ENCODE data around the gene SCTR.

The SCTR gene

DNA sequence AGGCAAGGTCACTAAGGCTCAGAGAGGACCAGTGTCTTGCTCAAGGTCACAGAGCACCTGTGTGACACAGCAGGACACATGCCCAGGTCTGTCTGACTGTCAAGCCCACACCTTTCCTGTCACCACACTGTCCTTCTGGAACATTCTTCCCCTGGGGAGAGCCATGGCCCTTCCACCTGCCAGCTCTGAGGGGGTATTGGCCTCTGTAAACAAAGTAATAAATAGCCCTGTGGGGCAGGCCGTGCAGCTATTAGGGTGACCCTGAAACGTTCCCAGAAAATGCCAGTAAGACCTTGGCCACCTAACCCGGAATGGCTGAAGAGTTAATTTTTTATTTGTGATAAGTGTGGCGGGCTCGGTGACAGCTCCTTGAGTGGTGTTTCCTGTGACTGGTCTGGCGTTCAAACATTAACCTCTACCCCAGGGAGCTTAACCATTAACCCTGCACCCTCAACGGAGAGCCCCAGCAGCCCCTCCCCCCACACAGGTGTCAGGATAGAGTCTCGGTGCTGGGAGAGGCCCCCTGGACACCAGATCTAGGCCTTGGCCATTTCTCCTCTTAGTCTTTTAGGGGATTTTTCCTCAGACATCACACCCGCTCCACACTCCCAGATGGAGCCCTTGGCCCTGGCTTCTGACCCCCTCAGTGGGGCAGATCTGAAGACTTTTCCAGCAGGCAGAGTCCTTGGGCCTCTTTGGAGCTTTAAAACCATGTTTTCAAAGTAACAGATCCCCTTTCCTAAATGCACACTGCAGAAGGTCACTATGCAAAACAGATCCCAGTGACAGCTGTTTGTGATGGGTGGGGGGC, 36.6 kb downstream of the SCTR start:
- DNase-seq (ENCODE audit: low read depth) = no peak

GRCh38 chr2:119486886-119487285, 37.4 kb downstream of the SCTR start:
- DNase-seq (ENCODE audit: low read depth) = no peak

- no peak for DNase-seq (ENCODE audit: low read depth)
Observed at GRCh38 chr2:119486196-119486827, 38.0 kb downstream of the SCTR start.

DNA sequence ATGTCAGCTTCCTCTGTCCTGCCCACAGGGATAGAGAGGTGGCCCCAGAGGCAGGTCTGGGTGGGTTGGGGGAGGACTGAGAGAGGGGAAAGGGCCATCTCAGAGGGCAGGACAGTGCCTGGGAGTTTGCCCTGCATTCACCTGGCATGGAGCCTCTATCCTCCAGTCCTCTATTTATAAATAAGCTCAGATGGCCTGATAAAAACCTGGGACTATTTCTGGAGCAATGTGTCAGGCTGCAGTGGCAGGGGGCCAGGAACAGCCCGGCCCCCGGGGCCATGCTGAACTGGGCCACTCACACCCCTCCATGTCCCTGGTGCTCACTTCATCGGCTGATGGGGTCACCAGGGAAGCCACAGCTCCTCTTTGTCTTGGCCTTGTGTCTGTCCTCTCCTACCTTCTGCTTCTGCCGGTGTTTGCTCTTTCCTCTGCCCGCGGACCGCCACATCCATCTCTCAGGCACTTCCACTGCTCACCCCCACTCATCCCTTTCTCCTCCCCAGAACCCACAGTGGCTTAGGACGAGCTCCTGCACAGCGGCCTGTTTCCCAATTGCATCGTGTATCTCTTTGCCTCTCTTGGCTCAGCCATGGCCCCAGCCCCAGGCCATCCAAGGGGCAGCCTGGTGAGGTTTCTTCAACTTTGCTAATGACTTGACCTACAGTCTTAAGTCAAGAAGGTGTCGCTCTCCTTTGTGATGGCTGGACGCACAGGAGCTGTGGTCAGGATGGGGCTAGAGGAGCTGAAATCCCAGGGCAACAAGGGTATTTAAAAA, 38.8 kb downstream of the SCTR start:
- DNase-seq (ENCODE audit: low read depth) = no peak

GRCh38 chr2:119484834-119485233, 39.4 kb downstream of the SCTR start:
- DNase-seq (ENCODE audit: low read depth) = no peak

- DNase-seq (ENCODE audit: low read depth) = no peak
Observed at GRCh38 chr2:119483896-119484718, 40.2 kb downstream of the SCTR start.

GRCh38 chr2:119483395-119483753, 40.9 kb downstream of the SCTR start:
- no peak for DNase-seq (ENCODE audit: low read depth)

- no peak for DNase-seq (ENCODE audit: low read depth)
Observed at GRCh38 chr2:119482481-119483394, 41.5 kb downstream of the SCTR start.

DNA sequence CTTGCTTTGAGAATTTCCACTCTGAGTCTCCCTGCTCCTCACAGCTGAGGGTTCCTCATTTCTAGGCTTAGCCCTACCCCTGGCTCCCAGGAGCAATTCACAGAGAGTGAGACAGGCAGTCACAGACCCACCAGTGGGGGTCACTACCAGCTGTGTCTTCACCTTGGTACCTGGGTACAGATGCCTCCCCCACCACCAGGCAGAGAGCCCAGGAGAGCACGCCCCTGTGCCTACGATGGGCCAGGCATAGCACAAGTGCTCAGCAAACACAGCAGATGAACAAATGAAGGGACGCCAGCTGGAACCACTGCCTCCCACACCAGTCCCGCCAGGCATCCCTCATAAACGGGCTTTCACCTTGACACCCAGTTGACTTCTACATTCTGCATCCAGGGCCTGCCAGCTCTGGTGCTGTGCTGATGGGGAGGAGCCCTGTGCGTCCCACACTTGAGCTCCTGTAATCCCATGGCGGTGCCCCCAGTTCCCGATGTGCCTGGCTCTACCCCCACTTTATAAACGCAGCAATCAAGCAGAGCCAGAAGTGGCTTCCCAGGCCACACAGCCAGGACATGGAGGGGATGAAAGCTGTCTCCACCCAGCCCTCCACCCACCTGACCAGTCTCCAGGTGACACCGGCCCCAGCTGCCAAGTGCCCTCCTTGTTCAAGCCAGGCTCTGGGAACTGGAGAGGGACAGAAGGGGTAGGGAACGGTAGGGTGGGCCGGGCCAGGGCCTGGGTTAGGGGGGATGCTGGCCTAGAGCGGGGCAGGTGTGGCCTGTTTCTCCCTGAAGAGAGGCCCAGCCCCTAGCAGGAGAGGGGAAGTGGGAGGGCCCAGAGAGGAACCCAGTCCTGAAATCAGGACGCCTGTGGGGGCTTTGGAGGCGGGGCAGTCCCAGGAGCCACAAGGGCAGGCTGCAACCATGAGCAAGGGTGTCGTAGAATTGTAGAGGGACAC, 42.5 kb downstream of the SCTR start:
- no peak for DNase-seq (ENCODE audit: low read depth)

- DNase-seq (ENCODE audit: low read depth) = no peak
Observed at GRCh38 chr2:119480718-119481142, 43.6 kb downstream of the SCTR start.

DNA sequence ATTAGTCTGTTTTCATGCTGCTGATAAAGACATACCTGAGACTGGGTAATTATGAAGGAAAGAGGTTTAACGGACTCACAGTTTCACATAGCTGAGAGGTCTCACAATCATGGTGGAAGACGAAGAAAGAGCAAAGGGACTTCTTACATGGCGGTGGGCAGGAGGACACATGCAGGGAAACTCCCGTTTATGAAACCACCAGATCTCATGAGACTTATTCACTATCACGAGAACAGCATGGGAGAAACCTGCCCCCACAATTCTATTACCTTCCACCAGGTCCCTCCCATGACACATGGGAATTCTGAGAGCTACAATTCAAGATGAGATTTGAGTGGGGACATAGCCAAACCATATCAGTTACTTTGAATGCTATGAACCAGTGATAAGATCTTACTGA, 44.1 kb downstream of the SCTR start:
- DNase-seq (ENCODE audit: low read depth) = no peak

GRCh38 chr2:119478978-119479295, 45.3 kb downstream of the SCTR start:
- DNase-seq (ENCODE audit: low read depth) = no peak

DNA sequence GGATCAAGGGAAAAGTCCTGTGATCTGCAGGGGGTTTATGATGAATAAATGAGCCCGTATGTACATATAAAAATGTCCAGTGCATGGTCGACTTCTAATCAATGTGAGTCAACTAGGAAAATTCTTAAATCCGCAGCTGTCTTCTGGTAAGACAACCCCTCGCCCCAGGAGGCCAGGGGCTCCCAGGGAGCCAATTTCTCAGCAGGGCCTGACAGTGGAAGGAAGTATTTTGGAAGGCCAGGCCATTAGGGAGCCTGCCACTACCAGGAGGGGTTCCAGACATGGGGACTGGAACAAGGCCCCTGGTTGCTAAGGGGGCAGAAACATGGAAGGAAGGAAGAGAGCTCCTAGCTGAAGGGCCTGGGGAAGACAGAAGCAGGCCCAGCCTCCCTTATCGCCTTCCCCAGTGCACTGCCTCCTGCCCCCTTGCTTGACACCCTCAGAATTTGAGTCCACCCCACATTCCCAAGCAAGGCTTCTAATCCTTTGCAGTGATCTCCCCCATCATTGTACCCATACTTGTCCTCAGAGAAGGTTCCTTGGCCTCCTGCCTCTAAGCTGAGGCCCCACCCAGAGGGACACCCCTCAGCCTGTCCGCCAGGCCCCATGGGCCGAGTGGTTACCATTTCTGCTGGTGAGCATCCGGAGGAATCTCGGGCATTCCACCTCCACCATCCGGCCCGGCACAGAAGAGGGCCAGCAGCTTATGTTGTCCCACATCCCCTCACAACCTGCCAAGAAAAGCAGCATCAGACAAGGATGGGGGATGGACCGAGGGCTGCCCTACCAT, 45.9 kb downstream of the SCTR start:
- DNase-seq (ENCODE audit: low read depth) = no peak

- no peak for DNase-seq (ENCODE audit: low read depth)
Observed at GRCh38 chr2:119477113-119477505, 47.2 kb downstream of the SCTR start.

DNA sequence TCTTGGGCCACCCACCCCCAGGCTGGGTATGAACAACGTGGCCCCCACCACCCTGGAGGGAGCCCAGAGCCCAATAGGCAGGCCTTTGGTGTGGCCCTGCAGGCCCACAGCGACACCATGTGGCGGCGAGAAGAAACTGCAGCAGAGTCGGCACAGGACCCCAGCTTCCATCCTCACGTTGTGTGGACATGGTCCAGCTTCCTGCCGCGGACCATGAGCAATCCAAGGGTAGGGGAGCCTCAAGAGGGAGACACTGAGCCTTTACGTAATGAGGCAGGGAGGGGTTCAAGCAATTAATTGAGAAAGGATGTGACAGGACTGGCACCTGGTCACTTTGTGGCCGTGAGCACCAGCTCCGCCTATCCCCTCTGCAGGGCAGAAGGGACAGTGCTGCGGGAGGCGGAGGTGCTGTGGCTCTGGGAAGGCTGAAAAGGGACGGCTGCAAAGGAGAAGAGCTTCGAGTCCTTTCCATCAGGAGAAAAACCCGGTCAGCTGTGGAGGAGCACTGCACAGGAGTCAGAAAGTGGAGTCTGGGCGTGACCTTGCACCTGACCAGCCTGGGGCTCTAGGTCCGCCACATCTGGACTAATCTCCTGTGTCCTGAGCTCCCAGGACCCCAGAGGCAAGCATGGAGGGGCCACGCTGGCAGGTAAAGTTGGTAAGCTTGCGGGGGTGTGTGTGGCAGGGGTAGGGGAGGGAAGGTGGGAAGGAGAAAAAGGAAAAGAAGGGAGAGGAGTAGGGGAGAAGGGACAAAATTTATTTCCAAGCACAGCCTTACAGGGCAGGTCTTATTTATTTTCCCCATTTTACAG, 47.8 kb downstream of the SCTR start:
- DNase-seq (ENCODE audit: low read depth) = no peak

GRCh38 chr2:119475857-119476244, 48.4 kb downstream of the SCTR start:
- no peak for DNase-seq (ENCODE audit: low read depth)

GRCh38 chr2:119475225-119475856, 48.9 kb downstream of the SCTR start:
- no peak for DNase-seq (ENCODE audit: low read depth)

Measured in non-pigmented ciliary epithelial cell (primary cell).